GM18502 (cell line): ENCODE results near the gene GTF2A1L.
"Not testable (repeated sequence)": the region's sequence is repeated elsewhere in the genome, so short reads cannot be mapped to it uniquely, and the experiment has no call there.

Experiments used
- ATAC-seq: cut with Tn5 transposase; IDR thresholded peaks from one replicate; pipeline ENCODE4 v1.9.1; 2021; ENCODE audit warnings: mild to moderate bottlenecking; ENCODE audit not compliant: unreplicated experiment, poor library complexity

GTF2A1L gene

GRCh38 chr2:48617618-48618017 lies at the start of gene GTF2A1L:
Gene GTF2A1L, plus strand, starts transcription at chr2:48617856. Its CDS starts 19 bp downstream, at chr2:48617875.
- ATAC-seq = no peak

DNA sequence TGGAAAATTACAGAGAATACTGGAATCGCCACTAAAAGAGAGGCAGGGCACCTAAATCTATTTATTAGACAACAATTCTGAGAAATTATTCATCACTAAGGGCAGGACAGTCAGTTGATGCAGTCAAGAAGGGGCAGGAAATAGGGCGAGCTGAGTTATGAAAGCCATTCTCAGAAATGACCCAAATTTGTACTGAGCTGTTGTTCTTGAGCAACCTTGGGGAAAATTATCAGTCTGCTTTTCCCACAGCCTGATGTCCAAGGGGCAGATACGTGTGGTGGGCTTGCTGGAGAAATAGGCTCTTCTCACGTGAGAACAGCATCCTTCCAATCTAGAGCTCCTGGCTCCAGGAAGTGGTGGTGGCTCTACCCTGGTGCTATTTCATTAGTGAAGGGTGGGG lies 49.1 kb upstream of the GTF2A1L start:
- ATAC-seq = no peak

DNA sequence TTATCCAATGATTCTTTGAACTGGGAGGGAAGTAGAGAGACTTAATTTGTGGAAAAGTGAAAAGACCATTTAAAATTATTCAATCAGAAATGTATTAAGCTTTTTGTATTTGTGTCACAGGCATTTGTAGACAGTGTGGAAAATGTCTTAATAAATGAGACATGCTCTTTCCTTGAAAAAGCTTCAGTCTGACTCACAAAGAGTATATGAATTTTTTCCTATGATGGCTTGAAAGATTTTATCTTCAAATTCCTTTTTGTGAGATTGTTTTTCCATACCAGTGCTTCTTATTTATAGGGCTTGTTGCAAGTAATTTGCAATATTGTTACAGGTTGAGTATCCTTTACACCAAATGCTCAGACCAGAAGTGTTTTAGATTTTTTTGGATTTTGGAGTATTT lies 48.2 kb upstream of the GTF2A1L start:
- ATAC-seq = no peak

- no peak for ATAC-seq
These were observed 44.8 kb upstream of the GTF2A1L start for GRCh38 chr2:48572816-48573215.

- ATAC-seq = no peak
These were observed 43.0 kb upstream of the GTF2A1L start for GRCh38 chr2:48574353-48575287.

DNA sequence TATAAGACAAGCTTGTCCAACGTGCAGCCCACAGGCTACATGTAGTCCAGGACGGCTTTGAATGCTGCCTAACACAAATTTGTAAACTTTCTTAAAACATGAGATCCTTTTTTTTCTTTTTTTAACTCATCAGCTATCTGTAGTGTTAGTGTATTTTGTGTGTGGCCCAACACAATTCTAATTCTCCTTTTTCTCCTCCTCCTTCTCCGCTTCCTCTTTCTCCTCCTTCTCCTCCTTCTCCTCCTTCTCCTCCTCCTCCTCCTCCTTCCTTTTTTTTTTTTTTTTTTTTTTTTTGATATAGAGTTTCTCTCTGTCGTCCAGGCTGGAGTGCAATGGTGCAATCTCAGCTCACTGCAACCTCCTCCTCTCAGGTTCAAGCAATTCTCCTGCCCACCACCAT lies 39.3 kb upstream of the GTF2A1L start:
- ATAC-seq = no peak

DNA sequence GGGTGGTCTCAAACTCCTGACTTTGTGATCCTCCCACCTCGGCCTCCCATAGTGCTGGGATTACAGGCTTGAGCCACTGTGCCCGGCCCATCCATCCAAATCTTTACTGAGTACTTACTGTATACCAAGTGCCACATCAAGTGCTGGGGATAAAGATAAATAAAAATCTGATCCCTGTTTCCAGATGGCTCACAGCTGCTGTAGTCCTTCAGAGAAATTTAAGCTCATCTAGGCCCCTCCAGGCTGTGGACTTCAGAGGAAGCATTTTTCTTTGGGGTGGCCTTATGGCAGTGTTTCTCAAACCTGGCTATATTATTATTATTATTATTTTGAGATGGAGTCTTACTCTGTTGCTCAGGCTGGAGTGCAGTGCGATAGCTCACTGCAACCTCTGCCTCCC lies 33.7 kb upstream of the GTF2A1L start:
- ATAC-seq = no peak

DNA sequence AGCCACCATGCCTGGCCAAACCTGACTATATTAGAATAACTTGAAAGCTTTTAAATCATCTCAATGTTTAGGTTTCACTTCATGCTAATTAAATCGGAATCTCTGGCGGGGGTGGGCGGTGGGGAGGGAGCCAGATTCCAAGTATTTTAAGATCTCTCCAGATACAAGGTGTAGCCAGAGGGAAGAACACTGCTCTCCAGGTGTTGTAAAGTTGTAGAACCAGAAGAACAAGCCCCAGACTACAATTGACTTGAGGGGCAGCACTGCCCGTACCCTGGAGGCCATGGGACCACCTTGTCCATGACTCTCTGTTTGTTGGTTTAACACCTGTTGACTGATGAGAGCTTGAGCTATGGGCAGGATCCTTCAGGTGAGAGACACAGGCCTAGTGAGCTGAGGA lies 33.1 kb upstream of the GTF2A1L start:
- ATAC-seq = no peak

- ATAC-seq = no peak
These were observed 31.2 kb upstream of the GTF2A1L start for GRCh38 chr2:48586433-48586832.

DNA sequence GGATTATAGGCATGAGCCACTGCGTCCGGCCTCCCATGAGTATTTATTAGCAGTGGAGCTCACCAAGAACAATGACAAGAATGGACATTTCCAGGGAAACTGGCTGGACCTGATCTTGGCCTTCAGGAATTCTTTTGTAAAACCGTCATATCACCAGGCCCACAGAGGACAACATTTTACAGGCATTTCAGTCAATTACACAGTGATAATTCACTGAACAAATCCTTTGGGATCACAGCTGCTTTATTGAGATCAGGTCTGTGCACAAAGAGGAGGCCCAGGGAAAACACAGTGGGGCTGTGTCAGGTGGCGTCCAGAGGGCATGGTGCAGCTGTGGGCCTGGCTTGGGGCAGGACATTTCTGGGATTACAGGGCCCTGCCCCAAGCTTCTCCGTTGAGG lies 30.1 kb upstream of the GTF2A1L start:
- ATAC-seq = no peak

DNA sequence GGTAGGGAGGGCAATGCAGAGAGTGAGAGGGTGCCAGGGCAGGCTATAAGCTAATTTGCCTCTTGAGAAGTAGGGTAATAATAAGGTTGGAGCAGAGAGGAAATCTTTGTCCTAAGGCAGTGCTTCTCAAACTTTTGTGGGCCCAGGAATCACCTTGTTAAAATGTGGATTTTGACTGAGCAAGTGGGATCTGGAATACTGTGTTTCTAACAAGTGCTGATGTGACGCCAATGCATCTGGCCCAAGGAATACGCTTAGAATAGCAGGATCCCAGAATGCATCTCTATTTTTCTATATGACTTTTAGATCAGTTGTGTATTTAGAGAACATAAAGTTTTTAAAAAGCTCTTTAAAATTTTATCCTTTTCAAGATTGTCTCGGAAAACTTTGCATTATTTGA lies 29.7 kb upstream of the GTF2A1L start:
- ATAC-seq = no peak

- ATAC-seq = no peak
These were observed 28.9 kb upstream of the GTF2A1L start for GRCh38 chr2:48588745-48589144.

GRCh38 chr2:48589170-48589767 lies 28.4 kb upstream of the GTF2A1L start:
- ATAC-seq = no peak

DNA sequence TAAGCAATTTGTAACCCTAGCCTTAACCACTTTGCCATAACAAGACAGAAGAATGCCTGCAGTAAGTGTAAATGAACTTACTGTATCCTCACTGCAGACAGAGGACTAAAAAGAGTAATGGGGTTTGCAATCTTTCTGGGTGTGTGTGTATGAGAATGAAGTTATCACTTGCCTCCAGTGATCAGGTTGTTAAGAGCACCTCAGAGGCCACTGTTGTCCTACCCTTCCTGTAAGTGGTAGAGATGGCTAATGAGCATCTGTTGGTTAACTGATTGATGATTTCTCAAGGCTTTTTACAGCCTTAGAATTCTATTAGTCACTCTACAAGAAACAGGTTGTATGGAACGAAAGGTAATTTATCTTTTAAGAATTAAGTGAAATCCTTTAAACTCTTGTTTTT lies 27.6 kb upstream of the GTF2A1L start:
- ATAC-seq = no peak

- ATAC-seq = no peak
These were observed 25.6 kb upstream of the GTF2A1L start for GRCh38 chr2:48592067-48592466.

GRCh38 chr2:48596751-48597150 lies 20.9 kb upstream of the GTF2A1L start:
- not testable (repeated sequence) for ATAC-seq

DNA sequence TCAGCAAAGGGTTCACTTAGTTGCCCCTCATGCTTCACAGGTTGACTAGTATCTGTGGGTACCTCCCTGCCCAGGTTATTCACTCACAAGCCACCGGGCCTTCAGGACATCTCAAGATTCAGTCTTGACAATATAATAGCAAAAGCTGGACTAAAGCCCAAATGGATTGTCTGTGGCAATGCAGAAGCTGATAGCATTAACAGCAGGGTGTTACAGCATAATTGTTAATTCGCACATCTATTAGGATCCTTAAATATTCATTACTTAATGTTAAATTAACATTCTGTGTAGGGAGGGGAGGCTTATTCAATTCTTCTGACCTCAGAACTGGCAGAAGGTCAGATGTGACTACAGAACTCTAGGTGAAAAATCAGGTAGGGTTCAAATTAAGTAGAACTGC lies 20.2 kb upstream of the GTF2A1L start:
- no peak for ATAC-seq

DNA sequence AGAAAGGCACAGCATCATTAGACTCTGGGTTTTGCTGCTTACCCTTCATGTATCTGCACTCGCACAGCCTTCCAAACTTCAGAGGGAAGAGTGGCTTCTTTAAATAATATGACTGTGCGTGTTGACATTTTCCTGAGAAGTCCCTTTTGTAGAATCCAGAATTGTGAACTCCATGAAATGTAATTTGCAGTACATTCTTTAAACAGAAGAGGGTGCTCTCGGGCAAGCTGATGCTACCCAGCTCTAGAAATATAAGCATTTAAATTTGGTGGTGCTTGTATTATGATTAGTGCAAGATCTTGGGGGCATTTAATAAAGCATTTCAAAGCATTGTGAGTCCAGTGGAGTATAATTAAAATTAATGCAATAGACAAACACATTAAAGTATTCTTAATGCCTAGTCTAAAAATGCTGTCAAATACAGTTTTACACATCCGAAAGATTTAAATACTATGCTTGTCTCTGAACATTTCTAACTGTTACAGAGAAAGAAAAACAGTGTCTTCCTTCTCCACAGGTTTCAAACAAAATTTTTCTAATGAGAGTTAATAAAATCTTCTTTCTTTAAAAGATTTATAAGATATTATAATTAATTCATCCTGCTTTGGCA lies 17.3 kb upstream of the GTF2A1L start:
- ATAC-seq = peak; percentile 60

- ATAC-seq = no peak
These were observed 16.7 kb upstream of the GTF2A1L start for GRCh38 chr2:48600917-48601316.

DNA sequence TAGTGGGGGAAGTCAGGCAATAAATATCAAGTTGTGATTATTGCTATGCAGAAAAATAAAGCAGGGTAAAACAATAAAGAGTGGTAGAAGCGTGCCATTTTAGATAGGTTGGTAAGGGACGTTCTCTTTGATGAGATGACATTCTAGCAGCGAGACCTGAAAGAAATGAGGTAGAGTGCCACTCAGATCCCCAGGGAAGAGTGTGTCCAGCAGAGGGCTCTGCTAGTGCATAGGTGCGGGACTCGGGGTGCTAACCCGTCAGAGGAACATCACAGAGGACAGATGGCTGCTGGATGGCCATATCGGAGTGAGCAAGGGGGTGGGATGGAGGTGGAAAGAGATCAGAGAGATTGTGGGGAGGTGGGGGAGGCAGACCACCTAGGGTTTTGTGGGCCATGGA lies 16.3 kb upstream of the GTF2A1L start:
- ATAC-seq = peak; percentile 63

DNA sequence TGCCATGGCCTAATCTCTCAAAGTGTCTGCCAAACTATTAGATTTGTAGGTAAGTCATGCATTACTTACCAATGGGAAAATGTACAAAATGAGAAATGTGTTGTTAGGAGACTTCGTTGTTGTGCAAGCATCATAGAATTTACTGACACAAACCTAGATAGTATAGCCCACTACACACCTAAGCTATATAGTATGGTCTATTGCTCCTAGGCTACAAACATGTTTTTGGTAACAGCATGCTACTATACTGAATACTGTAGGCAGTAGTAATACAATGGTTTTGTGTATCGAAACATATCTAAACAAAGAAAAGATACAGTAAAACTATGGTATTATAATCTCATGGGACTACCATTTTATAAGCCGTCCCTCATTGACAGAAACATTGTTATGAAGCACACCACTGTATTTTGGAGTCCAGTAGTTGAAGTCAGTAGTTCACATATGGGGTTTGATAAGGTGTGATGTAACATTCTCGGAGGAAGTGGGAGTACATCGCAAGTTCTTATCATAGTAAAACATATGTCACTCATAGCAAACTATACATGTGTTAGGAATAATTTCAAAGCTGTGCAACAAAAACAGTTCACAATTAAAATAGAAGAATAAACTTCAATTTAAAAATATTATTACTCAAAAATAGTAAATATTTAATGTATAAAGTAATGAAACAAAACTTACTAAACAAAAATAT lies 12.0 kb upstream of the GTF2A1L start:
- ATAC-seq = no peak
